ENCODE measurements around the gene HFM1.

HFM1 gene

GRCh38 chr1:91282695-91283420 is 121.8 kb downstream of the HFM1 start:
- in situ Hi-C loops (cut with HindIII; ENCODE audit: low pct_ligation_motif_present, low sequenced_read_pairs), result no loop called here
- H3K4me3 ChIP-seq (ENCODE audit: low read depth, low read length), result no peak overlapping the region
- H3K36me3 ChIP-seq (replicated peaks), result no peaks in the 10 kb centered on the region
- no peak overlapping the region for H3K27ac ChIP-seq
- TF ChIP-seq, protein P1, sequence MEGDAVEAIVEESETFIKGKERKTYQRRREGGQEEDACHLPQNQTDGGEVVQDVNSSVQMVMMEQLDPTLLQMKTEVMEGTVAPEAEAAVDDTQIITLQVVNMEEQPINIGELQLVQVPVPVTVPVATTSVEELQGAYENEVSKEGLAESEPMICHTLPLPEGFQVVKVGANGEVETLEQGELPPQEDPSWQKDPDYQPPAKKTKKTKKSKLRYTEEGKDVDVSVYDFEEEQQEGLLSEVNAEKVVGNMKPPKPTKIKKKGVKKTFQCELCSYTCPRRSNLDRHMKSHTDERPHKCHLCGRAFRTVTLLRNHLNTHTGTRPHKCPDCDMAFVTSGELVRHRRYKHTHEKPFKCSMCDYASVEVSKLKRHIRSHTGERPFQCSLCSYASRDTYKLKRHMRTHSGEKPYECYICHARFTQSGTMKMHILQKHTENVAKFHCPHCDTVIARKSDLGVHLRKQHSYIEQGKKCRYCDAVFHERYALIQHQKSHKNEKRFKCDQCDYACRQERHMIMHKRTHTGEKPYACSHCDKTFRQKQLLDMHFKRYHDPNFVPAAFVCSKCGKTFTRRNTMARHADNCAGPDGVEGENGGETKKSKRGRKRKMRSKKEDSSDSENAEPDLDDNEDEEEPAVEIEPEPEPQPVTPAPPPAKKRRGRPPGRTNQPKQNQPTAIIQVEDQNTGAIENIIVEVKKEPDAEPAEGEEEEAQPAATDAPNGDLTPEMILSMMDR (IDR thresholded peaks at IDR 0.05; ENCODE audit: low read depth, low read length, missing control alignments), result peak; percentile 83
- DNase-seq, result peak; percentile 67
- no peaks in the 10 kb centered on the region for H3K27me3 ChIP-seq (replicated peaks)

GRCh38 chr1:91281782-91282181 is 122.9 kb downstream of the HFM1 start:
- in situ Hi-C loops (cut with HindIII; ENCODE audit: low pct_ligation_motif_present, low sequenced_read_pairs), result no loop called here
- no peak for DNase-seq
- Histone ChIP-seq H3K27me3 (replicated peaks) (no peaks in the 10 kb centered on the region), H3K27ac (no peak overlapping the region), H3K4me3 (ENCODE audit: low read depth, low read length) (no peak overlapping the region), H3K36me3 (replicated peaks) (no peaks in the 10 kb centered on the region)
- TF ChIP-seq, protein P1 (IDR thresholded peaks at IDR 0.05; ENCODE audit: low read depth, low read length, missing control alignments), result no peak

- Histone ChIP-seq H3K27me3 (replicated peaks) (no peaks in the 10 kb centered on the region), H3K36me3 (replicated peaks) (no peaks in the 10 kb centered on the region), H3K4me3 (ENCODE audit: low read depth, low read length) (no peak overlapping the region), H3K27ac (no peak overlapping the region)
- in situ Hi-C loops (cut with HindIII; ENCODE audit: low pct_ligation_motif_present, low sequenced_read_pairs), result no loop called here
- TF ChIP-seq, protein P1 (IDR thresholded peaks at IDR 0.05; ENCODE audit: low read depth, low read length, missing control alignments), result peak; percentile 11
- no peak for DNase-seq
Observed at GRCh38 chr1:91278754-91279153, 125.9 kb downstream of the HFM1 start.

DNA sequence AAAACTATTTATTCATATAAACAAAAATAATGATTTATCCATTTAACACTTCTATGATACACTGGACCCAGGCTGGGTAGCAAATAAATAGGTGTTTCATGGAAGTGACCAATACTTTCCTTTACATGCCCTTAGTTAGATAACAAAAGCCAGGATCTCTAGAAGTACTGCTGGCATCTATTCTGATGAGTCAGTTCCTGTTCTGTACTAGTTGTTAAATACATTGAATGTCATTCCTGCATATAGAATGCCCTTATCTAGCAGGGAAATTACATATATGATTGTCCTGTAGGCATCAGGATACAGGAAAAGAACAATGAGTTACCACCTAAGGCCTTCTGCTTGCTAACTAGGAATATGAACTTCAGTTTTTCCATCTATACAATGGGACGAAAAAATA is 130.8 kb downstream of the HFM1 start:
- Histone ChIP-seq H3K36me3 (replicated peaks) (no peaks in the 10 kb centered on the region), H3K4me3 (ENCODE audit: low read depth, low read length) (no peak overlapping the region), H3K27ac (no peak overlapping the region), H3K27me3 (replicated peaks) (no peaks in the 10 kb centered on the region)
- no peak for DNase-seq
- TF ChIP-seq, protein P1 (IDR thresholded peaks at IDR 0.05; ENCODE audit: low read depth, low read length, missing control alignments), result no peak
- in situ Hi-C loops (cut with HindIII; ENCODE audit: low pct_ligation_motif_present, low sequenced_read_pairs), result no loop called here

DNA sequence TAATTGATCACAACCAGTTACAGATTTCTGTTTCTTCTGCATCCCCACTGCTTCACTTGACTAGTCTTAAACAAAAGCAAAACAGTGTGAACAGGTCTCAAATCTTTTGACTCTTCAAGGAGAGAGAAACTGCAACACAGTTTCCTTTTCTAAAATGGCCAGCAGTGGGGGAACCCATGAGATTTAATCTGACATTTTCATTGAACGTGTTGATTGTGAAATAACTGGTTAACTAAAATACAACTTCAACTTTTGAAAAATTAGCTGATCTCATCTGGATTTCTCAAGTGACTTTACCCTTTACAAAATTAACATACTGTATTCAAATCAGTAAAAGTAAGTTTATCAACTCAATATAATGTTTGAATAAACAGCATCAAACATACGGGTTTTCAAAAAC is 143.0 kb downstream of the HFM1 start:
- H3K27ac ChIP-seq, result no peak overlapping the region
- TF ChIP-seq, protein P1 (IDR thresholded peaks at IDR 0.05; ENCODE audit: low read depth, low read length, missing control alignments), result no peak
- H3K36me3 ChIP-seq (replicated peaks), result no peaks in the 10 kb centered on the region
- no peak overlapping the region for H3K4me3 ChIP-seq (ENCODE audit: low read depth, low read length)
- no peak for DNase-seq
- in situ Hi-C loops (cut with HindIII; ENCODE audit: low pct_ligation_motif_present, low sequenced_read_pairs), result no loop called here
- H3K27me3 ChIP-seq (replicated peaks), result no peaks in the 10 kb centered on the region

DNA sequence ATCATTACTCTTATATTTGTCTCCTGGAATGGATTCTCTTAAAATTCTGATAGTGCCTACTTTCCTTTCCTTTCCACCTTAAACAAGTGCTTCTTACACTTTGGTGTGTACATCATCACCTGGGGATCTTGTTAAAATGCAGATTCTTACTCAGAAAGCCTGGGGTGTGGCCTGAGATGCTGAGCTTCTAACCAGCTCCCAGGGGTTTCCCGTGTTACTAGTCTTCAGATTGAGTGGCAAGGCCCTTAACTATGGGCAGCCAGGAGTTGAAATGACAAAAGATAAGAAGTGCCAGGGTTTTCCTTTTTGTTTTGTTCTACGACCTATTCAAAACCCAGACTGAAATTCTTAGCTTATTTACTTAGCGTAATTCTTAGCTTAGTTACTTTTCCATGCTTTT is 159.2 kb downstream of the HFM1 start:
- Histone ChIP-seq H3K27ac (no peak overlapping the region), H3K27me3 (replicated peaks) (no peaks in the 10 kb centered on the region), H3K4me3 (ENCODE audit: low read depth, low read length) (no peak overlapping the region), H3K36me3 (replicated peaks) (no peaks in the 10 kb centered on the region)
- DNase-seq, result no peak
- TF ChIP-seq, protein P1 (IDR thresholded peaks at IDR 0.05; ENCODE audit: low read depth, low read length, missing control alignments), result no peak
- in situ Hi-C loops (cut with HindIII; ENCODE audit: low pct_ligation_motif_present, low sequenced_read_pairs), result no loop called here

Data from brain microvascular endothelial cell (primary cell).